PC-3 (cell line): ENCODE data around the gene ST6GAL1. TPM values are rescaled to one million over a fixed set of nuclear protein-coding genes. Genes with fewer than 3 reads are reported as not detected.
"Not testable (repeated sequence)": the region's sequence is repeated elsewhere in the genome, so short reads cannot be mapped to it uniquely, and the experiment has no call there.

Experiments
- ATAC-seq: fragments of 200-7000 bp; cut with Tn5 transposase; 2 replicates; pipeline ENCODE4 v1.9.1; 2020; ENCODE audit warnings: mild to moderate bottlenecking, moderate library complexity
- BruUV-seq: library from RNA; stranded (reverse); fragments of 400-500 nt; replicated peaks from 2 replicates; lab custom pipeline; 2021; lab: Mats Ljungman, UMichigan
- CTCF ChIA-PET: fragments of 300-600 bp; sonication (Branson Sonifier 250); formaldehyde crosslinking; loops from one replicate; lab custom pipeline; 2022; ENCODE audit warnings: antibody characterized with exemption; lab: Charles Lee
- POLR2A ChIA-PET: fragments of 300-600 bp; sonication (Branson Sonifier 250); formaldehyde crosslinking; loops from one replicate; lab custom pipeline; 2022; ENCODE audit warnings: antibody characterized with exemption; ENCODE audit not compliant: unreplicated experiment; lab: Charles Lee
- DNase-seq: peaks from one replicate; pipeline ENCODE4 v3.0.0-alpha.2; 2015
- H2AFZ ChIP-seq: fragments of 300-600 bp; sonication (generic); 2 replicates; pipeline ENCODE4 v1.6.0; 2016; ENCODE audit warnings: antibody characterized with exemption, low read length
- H3F3A ChIP-seq: fragments of 300-600 bp; sonication (generic); one replicate; pipeline ENCODE4 v1.6.0; 2017; ENCODE audit warnings: antibody characterized with exemption, low read length, control low read depth, mild to moderate bottlenecking; ENCODE audit not compliant: unreplicated experiment
- H3K27ac ChIP-seq: fragments of 300-600 bp; sonication (generic); 2 replicates; pipeline ENCODE4 v1.5.1; 2016; ENCODE audit warnings: mild to moderate bottlenecking, low read length
- H3K27me3 ChIP-seq: fragments of 300-600 bp; sonication (generic); 2 replicates; pipeline ENCODE4 v1.6.1; 2016; ENCODE audit warnings: low read length, mixed read lengths
- H3K36me3 ChIP-seq: fragments of 300-600 bp; sonication (generic); 2 replicates; pipeline ENCODE4 v1.6.1; 2016; ENCODE audit warnings: low read depth, mixed run types, low read length, mixed read lengths
- H3K4me1 ChIP-seq: fragments of 300-600 bp; sonication (generic); 2 replicates; pipeline ENCODE4 v1.5.1; 2016; ENCODE audit warnings: low read length; ENCODE audit not compliant: insufficient read depth
- H3K4me2 ChIP-seq: fragments of 300-600 bp; sonication (generic); 2 replicates; pipeline ENCODE4 v1.6.0; 2016; ENCODE audit warnings: low read length
- H3K4me3 ChIP-seq: fragments of 300-600 bp; sonication (generic); 2 replicates; pipeline ENCODE4 v1.5.1; 2016; ENCODE audit warnings: mild to moderate bottlenecking, low read length, mixed read lengths
- H3K79me2 ChIP-seq: fragments of 300-600 bp; sonication (generic); 2 replicates; pipeline ENCODE4 v1.6.1; 2017; ENCODE audit warnings: low read length, mixed read lengths
- H3K9ac ChIP-seq: fragments of 300-600 bp; sonication (generic); 2 replicates; pipeline ENCODE4 v1.6.0; 2016; ENCODE audit warnings: mild to moderate bottlenecking, low read length
- H3K9me2 ChIP-seq: fragments of 300-600 bp; sonication (generic); replicated peaks from 2 replicates; pipeline ENCODE4 v1.6.1; 2016; ENCODE audit warnings: mixed run types, low read length, mixed read lengths
- H3K9me3 ChIP-seq: fragments of 300-600 bp; sonication (generic); 2 replicates; pipeline ENCODE4 v1.6.1; 2016; ENCODE audit warnings: low read length, mixed read lengths
- H4K20me1 ChIP-seq: fragments of 300-600 bp; sonication (generic); 2 replicates; pipeline ENCODE4 v1.6.1; 2016; ENCODE audit warnings: low read length, mixed read lengths
- CTCF ChIP-seq: fragments of 300-600 bp; sonication (generic); conservative IDR thresholded peaks from 2 replicates; pipeline ENCODE4 v1.5.1; 2017; ENCODE audit warnings: antibody characterized with exemption, low read depth, mild to moderate bottlenecking, low read length
- EZH2 ChIP-seq: fragments of 300-600 bp; sonication (generic); IDR thresholded peaks from one replicate; pipeline ENCODE4 v1.6.1; 2017; ENCODE audit warnings: antibody characterized with exemption, mild to moderate bottlenecking, low read length; ENCODE audit not compliant: unreplicated experiment
- EZH2phosphoT487 ChIP-seq: fragments of 300-600 bp; sonication (generic); IDR thresholded peaks from 2 replicates; pipeline ENCODE4 v1.6.1; 2018; ENCODE audit warnings: mild to moderate bottlenecking, antibody characterized with exemption, low read length, borderline replicate concordance
- intact Hi-C: fragments of 100-400 bp; cut with micrococcal nuclease; formaldehyde crosslinking; loops from 2 replicates; pipeline ENCODE4 v1.9.0; 2023
- total RNA-seq: library from RNA; depleted of rRNA; stranded (reverse); fragments of >200 nt; gene quantifications from 2 replicates; pipeline ENCODE4 v1.2.3, GENCODE V29; 2014

Gene ST6GAL1
- total RNA-seq, 1 experiment from 2014 or later = 9.4 TPM

- Histone ChIP-seq H3K9me3 (no peaks in the 10 kb centered on the region), H2AFZ (no peak overlapping the region), H3K27ac (no peak overlapping the region), H3K36me3 (no peaks in the 10 kb centered on the region), H3K79me2 (no peaks in the 10 kb centered on the region), H3K9ac (no peak overlapping the region), H3K4me3 (no peak overlapping the region), H4K20me1 (no peaks in the 10 kb centered on the region), H3K9me2 (no peaks in the 10 kb centered on the region), H3K4me2 (no peak overlapping the region), H3K4me1 (no peaks in the 10 kb centered on the region), H3F3A (no peaks in the 10 kb centered on the region), H3K27me3 (no peaks in the 10 kb centered on the region)
- no peak for DNase-seq
- ChIA-PET POLR2A (no interaction called here), CTCF (no interaction called here)
- no peak for TF ChIP-seq CTCF
- no peak for TF ChIP-seq EZH2phosphoT487
- no peak for TF ChIP-seq EZH2
- intact Hi-C loops = no loop called here
- no TSS peak for BruUV-seq
- no peak for ATAC-seq
These were observed 75.6 kb downstream of the ST6GAL1 start for GRCh38 chr3:187005827-187006481.

GRCh38 chr3:187006864-187007630, 76.7 kb downstream of the ST6GAL1 start:
- Histone ChIP-seq H3K27me3 (no peaks in the 10 kb centered on the region), H3K79me2 (no peaks in the 10 kb centered on the region), H3F3A (no peaks in the 10 kb centered on the region), H3K4me2 (no peak overlapping the region), H3K27ac (no peak overlapping the region), H3K9ac (no peak overlapping the region), H3K9me3 (no peaks in the 10 kb centered on the region), H3K4me1 (no peaks in the 10 kb centered on the region), H3K4me3 (no peak overlapping the region), H4K20me1 (no peaks in the 10 kb centered on the region), H3K9me2 (no peaks in the 10 kb centered on the region), H2AFZ (no peak overlapping the region), H3K36me3 (no peaks in the 10 kb centered on the region)
- ATAC-seq (no peak), DNase-seq (no peak)
- no TSS peak for BruUV-seq
- TF ChIP-seq EZH2 (no peak), EZH2phosphoT487 (no peak), CTCF (no peak)
- intact Hi-C loops = no loop called here
- CTCF ChIA-PET = no interaction called here
- POLR2A ChIA-PET = no interaction called here

- H2AFZ ChIP-seq, H3K79me2 ChIP-seq, H3K9me3 ChIP-seq, H3K4me2 ChIP-seq, H3K27me3 ChIP-seq, intact Hi-C loops, ATAC-seq, BruUV-seq, CTCF ChIA-PET, H3K36me3 ChIP-seq, H3F3A ChIP-seq, H3K27ac ChIP-seq, H3K4me3 ChIP-seq, DNase-seq, H4K20me1 ChIP-seq, H3K9me2 ChIP-seq, H3K9ac ChIP-seq: not testable (repeated sequence)
- POLR2A ChIA-PET = interaction anchor here (0.6 kb wide), 1 partner anchor 70 kb away, joined by 13 read pairs; no protein-coding TSS in a partner anchor
- peaks cover 14% of the 10 kb centered on the region for H3K4me1 ChIP-seq
These were observed 80.1 kb downstream of the ST6GAL1 start for GRCh38 chr3:187010382-187010781.
